ENCODE results near the gene SLC23A2.
A peak's percentile ranks its signal among the peaks of the same experiment; 100 is the strongest.

SLC23A2 gene

GRCh38 chr20:4898282-4899244, 102.7 kb downstream of the SLC23A2 start:
- H3K27me3 Mint-ChIP-seq: no peaks in the 10 kb centered on the region
- no peak for DNase-seq (ENCODE audit: low spot score in 2 of 2)
- H3K9me3 Mint-ChIP-seq: no peaks in the 10 kb centered on the region
- H3K4me1 Mint-ChIP-seq: peaks cover 25% of the 10 kb centered on the region
- no peak overlapping the region for H3K4me3 Mint-ChIP-seq
- no peak overlapping the region for H3K27ac Mint-ChIP-seq (ENCODE audit: low read depth)
- ATAC-seq (replicated peaks; ENCODE audit: extremely low read depth, poor library complexity, severe bottlenecking): no peak
- H3K36me3 Mint-ChIP-seq (ENCODE audit: insufficient read depth): peaks cover 33% of the 10 kb centered on the region

GRCh38 chr20:4897600-4897999, 103.7 kb downstream of the SLC23A2 start:
- H3K27me3 Mint-ChIP-seq: no peaks in the 10 kb centered on the region
- H3K36me3 Mint-ChIP-seq (ENCODE audit: insufficient read depth): peaks cover 36% of the 10 kb centered on the region
- no peak overlapping the region for H3K27ac Mint-ChIP-seq (ENCODE audit: low read depth)
- ATAC-seq (replicated peaks; ENCODE audit: extremely low read depth, poor library complexity, severe bottlenecking) (no peak), DNase-seq (ENCODE audit: low spot score in 2 of 2) (no peak)
- H3K9me3 Mint-ChIP-seq: no peaks in the 10 kb centered on the region
- peaks cover 25% of the 10 kb centered on the region for H3K4me1 Mint-ChIP-seq
- no peak overlapping the region for H3K4me3 Mint-ChIP-seq

GRCh38 chr20:4896971-4897497, 104.3 kb downstream of the SLC23A2 start:
- DNase-seq (ENCODE audit: low spot score in 2 of 2) (no peak), ATAC-seq (replicated peaks; ENCODE audit: extremely low read depth, poor library complexity, severe bottlenecking) (no peak)
- peaks cover 32% of the 10 kb centered on the region for H3K36me3 Mint-ChIP-seq (ENCODE audit: insufficient read depth)
- H3K4me3 Mint-ChIP-seq: no peak overlapping the region
- H3K27ac Mint-ChIP-seq (ENCODE audit: low read depth): peak overlapping the region; percentile 27
- no peaks in the 10 kb centered on the region for H3K27me3 Mint-ChIP-seq
- peaks cover 25% of the 10 kb centered on the region for H3K4me1 Mint-ChIP-seq
- H3K9me3 Mint-ChIP-seq: no peaks in the 10 kb centered on the region

- H3K4me3 Mint-ChIP-seq: no peak overlapping the region
- H3K36me3 Mint-ChIP-seq (ENCODE audit: insufficient read depth): peaks cover 24% of the 10 kb centered on the region
- H3K4me1 Mint-ChIP-seq: peaks cover 25% of the 10 kb centered on the region
- no peaks in the 10 kb centered on the region for H3K27me3 Mint-ChIP-seq
- ATAC-seq (replicated peaks; ENCODE audit: extremely low read depth, poor library complexity, severe bottlenecking) (no peak), DNase-seq (ENCODE audit: low spot score in 2 of 2) (no peak)
- no peaks in the 10 kb centered on the region for H3K9me3 Mint-ChIP-seq
- no peak overlapping the region for H3K27ac Mint-ChIP-seq (ENCODE audit: low read depth)
Observed at GRCh38 chr20:4896119-4896702, 105.1 kb downstream of the SLC23A2 start.

- DNase-seq (ENCODE audit: low spot score in 2 of 2): no peak
- no peak for ATAC-seq (replicated peaks; ENCODE audit: extremely low read depth, poor library complexity, severe bottlenecking)
- Mint-ChIP-seq H3K9me3 (no peaks in the 10 kb centered on the region), H3K27ac (ENCODE audit: low read depth) (no peak overlapping the region), H3K36me3 (ENCODE audit: insufficient read depth) (peaks cover 25% of the 10 kb centered on the region), H3K4me1 (peaks cover 25% of the 10 kb centered on the region), H3K27me3 (no peaks in the 10 kb centered on the region), H3K4me3 (no peak overlapping the region)
Observed at GRCh38 chr20:4894981-4895381, 106.3 kb downstream of the SLC23A2 start.

GRCh38 chr20:4894409-4894808, 106.9 kb downstream of the SLC23A2 start:
- peaks cover 21% of the 10 kb centered on the region for H3K36me3 Mint-ChIP-seq (ENCODE audit: insufficient read depth)
- peaks cover 25% of the 10 kb centered on the region for H3K4me1 Mint-ChIP-seq
- no peak overlapping the region for H3K4me3 Mint-ChIP-seq
- H3K27me3 Mint-ChIP-seq: no peaks in the 10 kb centered on the region
- ATAC-seq (replicated peaks; ENCODE audit: extremely low read depth, poor library complexity, severe bottlenecking) (no peak), DNase-seq (ENCODE audit: low spot score in 2 of 2) (no peak)
- H3K27ac Mint-ChIP-seq (ENCODE audit: low read depth): no peak overlapping the region
- no peaks in the 10 kb centered on the region for H3K9me3 Mint-ChIP-seq

GRCh38 chr20:4893709-4894108, 107.6 kb downstream of the SLC23A2 start:
- Mint-ChIP-seq H3K27ac (ENCODE audit: low read depth) (no peak overlapping the region), H3K27me3 (no peaks in the 10 kb centered on the region), H3K4me3 (no peak overlapping the region), H3K36me3 (ENCODE audit: insufficient read depth) (peaks cover 16% of the 10 kb centered on the region), H3K9me3 (no peaks in the 10 kb centered on the region), H3K4me1 (peaks cover 25% of the 10 kb centered on the region)
- ATAC-seq (replicated peaks; ENCODE audit: extremely low read depth, poor library complexity, severe bottlenecking): no peak
- no peak for DNase-seq (ENCODE audit: low spot score in 2 of 2)

- no peak overlapping the region for H3K4me3 Mint-ChIP-seq
- H3K27me3 Mint-ChIP-seq: no peaks in the 10 kb centered on the region
- H3K4me1 Mint-ChIP-seq: peaks cover 18% of the 10 kb centered on the region
Observed at GRCh38 chr20:4891997-4892396, 109.3 kb downstream of the SLC23A2 start.

GRCh38 chr20:4891190-4891763, 110.0 kb downstream of the SLC23A2 start:
- Mint-ChIP-seq H3K4me1 (peaks cover 15% of the 10 kb centered on the region), H3K27me3 (no peaks in the 10 kb centered on the region), H3K9me3 (no peaks in the 10 kb centered on the region), H3K36me3 (ENCODE audit: insufficient read depth) (peaks cover 16% of the 10 kb centered on the region), H3K27ac (ENCODE audit: low read depth) (no peak overlapping the region), H3K4me3 (no peak overlapping the region)
- DNase-seq (ENCODE audit: low spot score in 2 of 2): no peak
- no peak for ATAC-seq (replicated peaks; ENCODE audit: extremely low read depth, poor library complexity, severe bottlenecking)

More at GRCh38 chr20:4891997-4892396, 109.3 kb downstream of the SLC23A2 start:
- no peaks in the 10 kb centered on the region for H3K9me3 Mint-ChIP-seq
- ATAC-seq (replicated peaks; ENCODE audit: extremely low read depth, poor library complexity, severe bottlenecking): no peak
- no peak for DNase-seq (ENCODE audit: low spot score in 2 of 2)
- no peak overlapping the region for H3K27ac Mint-ChIP-seq (ENCODE audit: low read depth)
- H3K36me3 Mint-ChIP-seq (ENCODE audit: insufficient read depth): peaks cover 13% of the 10 kb centered on the region

GRCh38 chr20:4889446-4889845, 111.9 kb downstream of the SLC23A2 start:
- H3K4me3 Mint-ChIP-seq: no peak overlapping the region
- H3K4me1 Mint-ChIP-seq: peaks cover 7% of the 10 kb centered on the region
- H3K27ac Mint-ChIP-seq (ENCODE audit: low read depth): no peak overlapping the region
- H3K9me3 Mint-ChIP-seq: no peaks in the 10 kb centered on the region
- ATAC-seq (replicated peaks; ENCODE audit: extremely low read depth, poor library complexity, severe bottlenecking): no peak
- peaks cover 21% of the 10 kb centered on the region for H3K36me3 Mint-ChIP-seq (ENCODE audit: insufficient read depth)
- H3K27me3 Mint-ChIP-seq: no peaks in the 10 kb centered on the region
- no peak for DNase-seq (ENCODE audit: low spot score in 2 of 2)

GRCh38 chr20:4887586-4887985, 113.7 kb downstream of the SLC23A2 start:
- Mint-ChIP-seq H3K9me3 (no peaks in the 10 kb centered on the region), H3K4me1 (peaks cover 7% of the 10 kb centered on the region), H3K4me3 (no peak overlapping the region), H3K27me3 (no peaks in the 10 kb centered on the region), H3K36me3 (ENCODE audit: insufficient read depth) (peaks cover 30% of the 10 kb centered on the region), H3K27ac (ENCODE audit: low read depth) (no peak overlapping the region)
- ATAC-seq (replicated peaks; ENCODE audit: extremely low read depth, poor library complexity, severe bottlenecking) (no peak), DNase-seq (ENCODE audit: low spot score in 2 of 2) (no peak)

GRCh38 chr20:4886771-4887527, 114.4 kb downstream of the SLC23A2 start:
- H3K27me3 Mint-ChIP-seq: no peaks in the 10 kb centered on the region
- DNase-seq (ENCODE audit: low spot score in 2 of 2) (no peak), ATAC-seq (replicated peaks; ENCODE audit: extremely low read depth, poor library complexity, severe bottlenecking) (no peak)
- peaks cover 34% of the 10 kb centered on the region for H3K36me3 Mint-ChIP-seq (ENCODE audit: insufficient read depth)
- H3K27ac Mint-ChIP-seq (ENCODE audit: low read depth): no peak overlapping the region
- H3K4me1 Mint-ChIP-seq: peaks cover 8% of the 10 kb centered on the region
- H3K9me3 Mint-ChIP-seq: no peaks in the 10 kb centered on the region
- H3K4me3 Mint-ChIP-seq: no peak overlapping the region

Measured in central memory CD8-positive, alpha-beta T cell (primary cell).